WTC11 (cell line): Measurements from ENCODE around the gene PCP2. TPM values are rescaled to one million over a fixed set of nuclear protein-coding genes. Genes with fewer than 3 reads are reported as not detected.

ENCODE experiments used
- E2F1 ChIP-seq: sonication (generic); formaldehyde crosslinking; IDR thresholded peaks from 2 replicates; pipeline ENCODE4 v1.8.0; 2022; ENCODE audit warnings: mild to moderate bottlenecking, missing genetic modification reagents
- HMGA2 ChIP-seq: fragments of 250-450 bp; sonication (Bioruptor Pico); IDR thresholded peaks from 2 replicates; pipeline ENCODE4 v1.4.0; 2021; ENCODE audit warnings: mild to moderate bottlenecking, moderate library complexity
- IRF2 ChIP-seq: sonication (generic); formaldehyde crosslinking; IDR thresholded peaks from 2 replicates; pipeline ENCODE4 v1.8.0; 2022; ENCODE audit warnings: low read depth, missing genetic modification reagents, borderline replicate concordance
- KAT7 ChIP-seq: sonication (generic); formaldehyde crosslinking; IDR thresholded peaks from 2 replicates; pipeline ENCODE4 v1.8.1; 2023; ENCODE audit warnings: missing genetic modification reagents, mild to moderate bottlenecking, borderline replicate concordance
- MYBL2 ChIP-seq: sonication (generic); formaldehyde crosslinking; IDR thresholded peaks from 2 replicates; pipeline ENCODE4 v1.8.1; 2023; ENCODE audit warnings: mild to moderate bottlenecking, moderate library complexity, missing genetic modification reagents
- RELA ChIP-seq: sonication (generic); formaldehyde crosslinking; IDR thresholded peaks from 2 replicates; pipeline ENCODE4 v1.8.1; 2022; ENCODE audit warnings: missing genetic modification reagents, mild to moderate bottlenecking, borderline replicate concordance
- SP1 ChIP-seq: sonication (generic); formaldehyde crosslinking; conservative IDR thresholded peaks from 2 replicates; pipeline ENCODE4 v1.8.1; 2022; ENCODE audit warnings: missing genetic modification reagents
- TEAD1 ChIP-seq: sonication (generic); formaldehyde crosslinking; IDR thresholded peaks from 2 replicates; pipeline ENCODE4 v1.8.0; 2022; ENCODE audit warnings: mild to moderate bottlenecking, missing genetic modification reagents
- ZBTB43 ChIP-seq: sonication (generic); formaldehyde crosslinking; IDR thresholded peaks from 2 replicates; pipeline ENCODE4 v1.8.1; 2023; ENCODE audit warnings: mild to moderate bottlenecking, missing genetic modification reagents
- ZNF317 ChIP-seq: sonication (generic); formaldehyde crosslinking; IDR thresholded peaks from 2 replicates; pipeline ENCODE4 v1.8.1; 2023; ENCODE audit warnings: low read depth, mild to moderate bottlenecking, moderate library complexity, missing genetic modification reagents, borderline replicate concordance
- total RNA-seq: library from RNA; stranded (reverse); gene quantifications from 3 replicates; pipeline ENCODE4 v1.2.3, GENCODE V29; 2021
- TF ChIP-seq, protein P1 (sequence below): sonication (generic); formaldehyde crosslinking; IDR thresholded peaks from 2 replicates; pipeline ENCODE4 v1.8.0; 2022; ENCODE audit warnings: mild to moderate bottlenecking, missing genetic modification reagents
- TF ChIP-seq, protein P2 (sequence below): sonication (generic); formaldehyde crosslinking; IDR thresholded peaks from 2 replicates; pipeline ENCODE4 v1.8.0; 2023; ENCODE audit warnings: missing genetic modification reagents, mild to moderate bottlenecking, borderline replicate concordance
- TF ChIP-seq, protein P3 (sequence below): sonication (generic); formaldehyde crosslinking; IDR thresholded peaks from 2 replicates; pipeline ENCODE4 v1.8.0; 2022; ENCODE audit warnings: missing genetic modification reagents
- TF ChIP-seq, protein P4 (sequence below): sonication (generic); formaldehyde crosslinking; IDR thresholded peaks from 2 replicates; pipeline ENCODE4 v1.8.0; 2022; ENCODE audit warnings: mild to moderate bottlenecking, missing genetic modification reagents
- TF ChIP-seq, protein P5 (sequence below): fragments of 200-600 bp; IDR thresholded peaks from 2 replicates; pipeline ENCODE4 v1.8.0; 2022; ENCODE audit warnings: antibody characterized with exemption
- TF ChIP-seq, protein P6 (sequence below): sonication (generic); formaldehyde crosslinking; conservative IDR thresholded peaks from 2 replicates; pipeline ENCODE4 v1.8.1; 2023; ENCODE audit warnings: mild to moderate bottlenecking, low read depth, missing genetic modification reagents, moderate library complexity
- TF ChIP-seq, protein P7 (sequence below): sonication (generic); formaldehyde crosslinking; IDR thresholded peaks from 2 replicates; pipeline ENCODE4 v1.8.1; 2023; ENCODE audit warnings: mild to moderate bottlenecking, missing genetic modification reagents, moderate library complexity

Gene PCP2
- total RNA-seq, 1 experiment from 2014 or later = 0.48 TPM

GRCh38 chr19:7636691-7637373, 3.3 kb upstream of the PCP2 start, which contains the start of gene STXBP2 (continued):
- TF ChIP-seq IRF2 (0 out of 2 replicates have a peak, but pooled peaks have one; percentile 45), RELA (peak; percentile 96; the same call in 1 of the 2 replicates), MYBL2 (CRISPR knock-in tag) (peak; percentile 96), ZBTB43 (CRISPR knock-in tag) (peak; percentile 96; the same call in 1 of the 2 replicates), HMGA2 (CRISPR knock-in tag) (no peak), KAT7 (CRISPR knock-in tag) (0 out of 2 replicates have a peak, but pooled peaks have one; percentile 68), E2F1 (peak; percentile 97), SP1 (CRISPR knock-in tag) (peak; percentile 89), ZNF317 (CRISPR knock-in tag) (peak; percentile 79), TEAD1 (peak; percentile 93)
- TF ChIP-seq, protein P1, sequence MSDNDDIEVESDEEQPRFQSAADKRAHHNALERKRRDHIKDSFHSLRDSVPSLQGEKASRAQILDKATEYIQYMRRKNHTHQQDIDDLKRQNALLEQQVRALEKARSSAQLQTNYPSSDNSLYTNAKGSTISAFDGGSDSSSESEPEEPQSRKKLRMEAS = peak; percentile 100
- TF ChIP-seq, protein P2, sequence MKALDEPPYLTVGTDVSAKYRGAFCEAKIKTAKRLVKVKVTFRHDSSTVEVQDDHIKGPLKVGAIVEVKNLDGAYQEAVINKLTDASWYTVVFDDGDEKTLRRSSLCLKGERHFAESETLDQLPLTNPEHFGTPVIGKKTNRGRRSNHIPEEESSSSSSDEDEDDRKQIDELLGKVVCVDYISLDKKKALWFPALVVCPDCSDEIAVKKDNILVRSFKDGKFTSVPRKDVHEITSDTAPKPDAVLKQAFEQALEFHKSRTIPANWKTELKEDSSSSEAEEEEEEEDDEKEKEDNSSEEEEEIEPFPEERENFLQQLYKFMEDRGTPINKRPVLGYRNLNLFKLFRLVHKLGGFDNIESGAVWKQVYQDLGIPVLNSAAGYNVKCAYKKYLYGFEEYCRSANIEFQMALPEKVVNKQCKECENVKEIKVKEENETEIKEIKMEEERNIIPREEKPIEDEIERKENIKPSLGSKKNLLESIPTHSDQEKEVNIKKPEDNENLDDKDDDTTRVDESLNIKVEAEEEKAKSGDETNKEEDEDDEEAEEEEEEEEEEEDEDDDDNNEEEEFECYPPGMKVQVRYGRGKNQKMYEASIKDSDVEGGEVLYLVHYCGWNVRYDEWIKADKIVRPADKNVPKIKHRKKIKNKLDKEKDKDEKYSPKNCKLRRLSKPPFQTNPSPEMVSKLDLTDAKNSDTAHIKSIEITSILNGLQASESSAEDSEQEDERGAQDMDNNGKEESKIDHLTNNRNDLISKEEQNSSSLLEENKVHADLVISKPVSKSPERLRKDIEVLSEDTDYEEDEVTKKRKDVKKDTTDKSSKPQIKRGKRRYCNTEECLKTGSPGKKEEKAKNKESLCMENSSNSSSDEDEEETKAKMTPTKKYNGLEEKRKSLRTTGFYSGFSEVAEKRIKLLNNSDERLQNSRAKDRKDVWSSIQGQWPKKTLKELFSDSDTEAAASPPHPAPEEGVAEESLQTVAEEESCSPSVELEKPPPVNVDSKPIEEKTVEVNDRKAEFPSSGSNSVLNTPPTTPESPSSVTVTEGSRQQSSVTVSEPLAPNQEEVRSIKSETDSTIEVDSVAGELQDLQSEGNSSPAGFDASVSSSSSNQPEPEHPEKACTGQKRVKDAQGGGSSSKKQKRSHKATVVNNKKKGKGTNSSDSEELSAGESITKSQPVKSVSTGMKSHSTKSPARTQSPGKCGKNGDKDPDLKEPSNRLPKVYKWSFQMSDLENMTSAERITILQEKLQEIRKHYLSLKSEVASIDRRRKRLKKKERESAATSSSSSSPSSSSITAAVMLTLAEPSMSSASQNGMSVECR (CRISPR knock-in tag) = 0 out of 2 replicates have a peak, but pooled peaks have one; percentile 33
- TF ChIP-seq, protein P3, sequence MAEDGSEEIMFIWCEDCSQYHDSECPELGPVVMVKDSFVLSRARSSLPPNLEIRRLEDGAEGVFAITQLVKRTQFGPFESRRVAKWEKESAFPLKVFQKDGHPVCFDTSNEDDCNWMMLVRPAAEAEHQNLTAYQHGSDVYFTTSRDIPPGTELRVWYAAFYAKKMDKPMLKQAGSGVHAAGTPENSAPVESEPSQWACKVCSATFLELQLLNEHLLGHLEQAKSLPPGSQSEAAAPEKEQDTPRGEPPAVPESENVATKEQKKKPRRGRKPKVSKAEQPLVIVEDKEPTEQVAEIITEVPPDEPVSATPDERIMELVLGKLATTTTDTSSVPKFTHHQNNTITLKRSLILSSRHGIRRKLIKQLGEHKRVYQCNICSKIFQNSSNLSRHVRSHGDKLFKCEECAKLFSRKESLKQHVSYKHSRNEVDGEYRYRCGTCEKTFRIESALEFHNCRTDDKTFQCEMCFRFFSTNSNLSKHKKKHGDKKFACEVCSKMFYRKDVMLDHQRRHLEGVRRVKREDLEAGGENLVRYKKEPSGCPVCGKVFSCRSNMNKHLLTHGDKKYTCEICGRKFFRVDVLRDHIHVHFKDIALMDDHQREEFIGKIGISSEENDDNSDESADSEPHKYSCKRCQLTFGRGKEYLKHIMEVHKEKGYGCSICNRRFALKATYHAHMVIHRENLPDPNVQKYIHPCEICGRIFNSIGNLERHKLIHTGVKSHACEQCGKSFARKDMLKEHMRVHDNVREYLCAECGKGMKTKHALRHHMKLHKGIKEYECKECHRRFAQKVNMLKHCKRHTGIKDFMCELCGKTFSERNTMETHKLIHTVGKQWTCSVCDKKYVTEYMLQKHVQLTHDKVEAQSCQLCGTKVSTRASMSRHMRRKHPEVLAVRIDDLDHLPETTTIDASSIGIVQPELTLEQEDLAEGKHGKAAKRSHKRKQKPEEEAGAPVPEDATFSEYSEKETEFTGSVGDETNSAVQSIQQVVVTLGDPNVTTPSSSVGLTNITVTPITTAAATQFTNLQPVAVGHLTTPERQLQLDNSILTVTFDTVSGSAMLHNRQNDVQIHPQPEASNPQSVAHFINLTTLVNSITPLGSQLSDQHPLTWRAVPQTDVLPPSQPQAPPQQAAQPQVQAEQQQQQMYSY (CRISPR knock-in tag) = peak; percentile 62
- TF ChIP-seq, protein P4, sequence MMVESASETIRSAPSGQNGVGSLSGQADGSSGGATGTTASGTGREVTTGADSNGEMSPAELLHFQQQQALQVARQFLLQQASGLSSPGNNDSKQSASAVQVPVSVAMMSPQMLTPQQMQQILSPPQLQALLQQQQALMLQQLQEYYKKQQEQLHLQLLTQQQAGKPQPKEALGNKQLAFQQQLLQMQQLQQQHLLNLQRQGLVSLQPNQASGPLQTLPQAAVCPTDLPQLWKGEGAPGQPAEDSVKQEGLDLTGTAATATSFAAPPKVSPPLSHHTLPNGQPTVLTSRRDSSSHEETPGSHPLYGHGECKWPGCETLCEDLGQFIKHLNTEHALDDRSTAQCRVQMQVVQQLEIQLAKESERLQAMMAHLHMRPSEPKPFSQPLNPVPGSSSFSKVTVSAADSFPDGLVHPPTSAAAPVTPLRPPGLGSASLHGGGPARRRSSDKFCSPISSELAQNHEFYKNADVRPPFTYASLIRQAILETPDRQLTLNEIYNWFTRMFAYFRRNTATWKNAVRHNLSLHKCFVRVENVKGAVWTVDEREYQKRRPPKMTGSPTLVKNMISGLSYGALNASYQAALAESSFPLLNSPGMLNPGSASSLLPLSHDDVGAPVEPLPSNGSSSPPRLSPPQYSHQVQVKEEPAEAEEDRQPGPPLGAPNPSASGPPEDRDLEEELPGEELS (CRISPR knock-in tag) = peak; percentile 98
- TF ChIP-seq, protein P5, sequence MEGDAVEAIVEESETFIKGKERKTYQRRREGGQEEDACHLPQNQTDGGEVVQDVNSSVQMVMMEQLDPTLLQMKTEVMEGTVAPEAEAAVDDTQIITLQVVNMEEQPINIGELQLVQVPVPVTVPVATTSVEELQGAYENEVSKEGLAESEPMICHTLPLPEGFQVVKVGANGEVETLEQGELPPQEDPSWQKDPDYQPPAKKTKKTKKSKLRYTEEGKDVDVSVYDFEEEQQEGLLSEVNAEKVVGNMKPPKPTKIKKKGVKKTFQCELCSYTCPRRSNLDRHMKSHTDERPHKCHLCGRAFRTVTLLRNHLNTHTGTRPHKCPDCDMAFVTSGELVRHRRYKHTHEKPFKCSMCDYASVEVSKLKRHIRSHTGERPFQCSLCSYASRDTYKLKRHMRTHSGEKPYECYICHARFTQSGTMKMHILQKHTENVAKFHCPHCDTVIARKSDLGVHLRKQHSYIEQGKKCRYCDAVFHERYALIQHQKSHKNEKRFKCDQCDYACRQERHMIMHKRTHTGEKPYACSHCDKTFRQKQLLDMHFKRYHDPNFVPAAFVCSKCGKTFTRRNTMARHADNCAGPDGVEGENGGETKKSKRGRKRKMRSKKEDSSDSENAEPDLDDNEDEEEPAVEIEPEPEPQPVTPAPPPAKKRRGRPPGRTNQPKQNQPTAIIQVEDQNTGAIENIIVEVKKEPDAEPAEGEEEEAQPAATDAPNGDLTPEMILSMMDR = no peak
- TF ChIP-seq, protein P6, sequence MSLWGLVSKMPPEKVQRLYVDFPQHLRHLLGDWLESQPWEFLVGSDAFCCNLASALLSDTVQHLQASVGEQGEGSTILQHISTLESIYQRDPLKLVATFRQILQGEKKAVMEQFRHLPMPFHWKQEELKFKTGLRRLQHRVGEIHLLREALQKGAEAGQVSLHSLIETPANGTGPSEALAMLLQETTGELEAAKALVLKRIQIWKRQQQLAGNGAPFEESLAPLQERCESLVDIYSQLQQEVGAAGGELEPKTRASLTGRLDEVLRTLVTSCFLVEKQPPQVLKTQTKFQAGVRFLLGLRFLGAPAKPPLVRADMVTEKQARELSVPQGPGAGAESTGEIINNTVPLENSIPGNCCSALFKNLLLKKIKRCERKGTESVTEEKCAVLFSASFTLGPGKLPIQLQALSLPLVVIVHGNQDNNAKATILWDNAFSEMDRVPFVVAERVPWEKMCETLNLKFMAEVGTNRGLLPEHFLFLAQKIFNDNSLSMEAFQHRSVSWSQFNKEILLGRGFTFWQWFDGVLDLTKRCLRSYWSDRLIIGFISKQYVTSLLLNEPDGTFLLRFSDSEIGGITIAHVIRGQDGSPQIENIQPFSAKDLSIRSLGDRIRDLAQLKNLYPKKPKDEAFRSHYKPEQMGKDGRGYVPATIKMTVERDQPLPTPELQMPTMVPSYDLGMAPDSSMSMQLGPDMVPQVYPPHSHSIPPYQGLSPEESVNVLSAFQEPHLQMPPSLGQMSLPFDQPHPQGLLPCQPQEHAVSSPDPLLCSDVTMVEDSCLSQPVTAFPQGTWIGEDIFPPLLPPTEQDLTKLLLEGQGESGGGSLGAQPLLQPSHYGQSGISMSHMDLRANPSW (CRISPR knock-in tag) = no peak
- TF ChIP-seq, protein P7, sequence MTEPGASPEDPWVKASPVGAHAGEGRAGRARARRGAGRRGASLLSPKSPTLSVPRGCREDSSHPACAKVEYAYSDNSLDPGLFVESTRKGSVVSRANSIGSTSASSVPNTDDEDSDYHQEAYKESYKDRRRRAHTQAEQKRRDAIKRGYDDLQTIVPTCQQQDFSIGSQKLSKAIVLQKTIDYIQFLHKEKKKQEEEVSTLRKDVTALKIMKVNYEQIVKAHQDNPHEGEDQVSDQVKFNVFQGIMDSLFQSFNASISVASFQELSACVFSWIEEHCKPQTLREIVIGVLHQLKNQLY (CRISPR knock-in tag) = no peak
